HG03457 (cell line): ENCODE data around the gene RSRC1.
"Not testable (repeated sequence)": the region's sequence is repeated elsewhere in the genome, so short reads cannot be mapped to it uniquely, and the experiment has no call there.

Experiments
- ATAC-seq: cut with Tn5 transposase; IDR thresholded peaks from one replicate; pipeline ENCODE4 v1.9.1; 2021; ENCODE audit warnings: moderate number of reproducible peaks; ENCODE audit not compliant: unreplicated experiment

RSRC1 gene

GRCh38 chr3:158313338-158313927, 203.5 kb downstream of the RSRC1 start:
- no peak for ATAC-seq

DNA sequence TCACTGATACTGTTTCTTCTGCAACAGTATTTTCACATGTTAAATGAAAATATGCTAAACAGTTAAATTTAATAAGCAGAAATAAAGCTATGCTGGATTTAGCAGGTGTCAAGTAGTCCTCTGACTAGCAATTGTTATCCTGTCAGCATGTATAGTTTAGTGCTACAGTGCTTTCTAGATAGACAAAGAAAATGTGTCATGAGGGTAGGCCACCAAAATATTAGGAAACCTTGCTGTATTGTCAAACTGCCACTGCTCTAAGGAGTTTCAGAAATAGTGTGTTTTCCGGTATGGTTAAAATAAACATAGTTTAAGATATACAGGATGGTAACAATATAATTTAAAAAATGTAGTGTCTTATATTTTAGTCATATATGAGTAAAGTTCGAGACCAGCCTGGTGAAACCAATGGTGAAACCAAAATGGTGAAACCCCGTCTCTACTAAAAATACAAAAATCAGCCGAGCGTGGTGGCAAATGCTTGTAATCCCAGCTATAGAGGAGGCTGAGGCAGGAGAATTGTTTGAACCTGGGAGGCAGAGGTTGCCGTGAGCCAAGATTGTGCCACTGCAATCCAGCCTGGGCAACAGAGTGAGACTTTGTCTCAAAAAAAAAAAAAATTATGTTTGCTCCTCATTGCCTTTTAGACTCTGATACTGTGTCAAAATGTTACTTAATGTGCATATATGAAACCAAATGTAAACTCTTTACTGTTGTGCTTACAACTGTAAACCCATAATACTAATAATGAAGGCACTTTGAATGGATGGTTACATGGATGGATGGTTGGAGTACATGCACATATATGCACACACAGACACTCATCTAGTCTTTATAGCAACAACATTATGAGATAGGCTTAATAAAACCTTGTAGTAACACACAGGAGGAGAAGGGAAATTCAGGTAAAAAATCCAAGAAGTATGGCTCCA, 204.8 kb downstream of the RSRC1 start:
- peak; percentile 49 for ATAC-seq

GRCh38 chr3:158329696-158330441, 220.0 kb downstream of the RSRC1 start:
- not testable (repeated sequence) for ATAC-seq

- no peak for ATAC-seq
Measured at GRCh38 chr3:158330870-158331269, 221.0 kb downstream of the RSRC1 start.

- ATAC-seq: no peak
Measured at GRCh38 chr3:158333736-158334135, 223.8 kb downstream of the RSRC1 start.

DNA sequence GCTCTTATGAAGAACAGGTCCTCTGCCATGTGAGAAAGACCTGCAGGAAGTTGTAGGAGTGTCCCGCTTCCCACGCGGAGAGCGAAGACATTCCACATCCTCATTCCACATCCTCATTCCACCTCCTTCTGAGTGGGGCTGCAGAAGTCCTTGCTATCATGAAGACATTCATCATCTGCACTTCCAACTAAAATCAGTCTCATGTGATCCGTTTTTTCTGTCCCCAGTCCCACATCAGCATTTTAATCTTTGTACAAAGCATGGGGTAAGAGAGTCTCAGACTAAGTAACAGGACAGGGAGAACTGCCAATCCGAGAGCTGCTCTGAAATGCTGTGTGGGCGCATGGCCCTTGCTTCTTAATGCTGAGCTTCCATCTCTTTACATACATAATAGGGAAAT, 227.2 kb downstream of the RSRC1 start:
- no peak for ATAC-seq

DNA sequence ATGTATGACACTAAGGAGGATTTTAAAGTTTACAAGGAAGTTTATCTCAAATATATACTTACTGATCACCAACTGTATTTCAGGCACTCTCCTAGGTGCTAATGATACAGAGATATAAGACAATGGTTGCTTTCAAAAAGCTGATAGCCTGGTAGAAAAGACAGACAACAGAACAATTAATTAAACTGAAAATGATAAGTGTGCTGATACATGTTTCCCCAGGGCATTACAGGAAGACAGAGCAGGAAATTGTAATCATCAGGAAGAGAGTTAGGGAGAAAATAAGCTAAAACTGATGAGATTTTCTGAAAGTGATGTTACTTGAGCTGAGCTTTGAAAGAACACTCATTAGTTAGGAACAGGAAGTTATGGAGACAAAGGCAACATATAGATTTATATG, 229.7 kb downstream of the RSRC1 start:
- ATAC-seq: no peak

DNA sequence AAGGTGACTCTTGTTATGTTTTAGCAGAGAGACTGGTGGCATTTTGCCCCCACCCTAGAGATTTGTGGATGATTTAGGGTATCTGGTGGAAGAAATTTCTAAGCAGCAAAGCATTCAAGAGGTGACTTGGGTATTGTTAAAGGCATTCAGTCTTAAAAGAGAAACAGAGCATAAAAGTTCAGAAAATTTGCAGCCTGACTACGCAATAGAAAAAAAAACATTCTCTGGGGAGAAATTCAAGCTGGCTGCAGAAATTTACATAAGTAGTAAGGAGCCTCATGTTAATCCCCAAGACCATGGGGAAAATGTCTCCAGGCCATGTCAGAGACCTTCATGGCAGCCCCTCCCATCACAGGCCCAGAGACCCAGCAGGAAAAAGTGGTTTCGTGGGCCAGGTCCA, 231.1 kb downstream of the RSRC1 start:
- not testable (repeated sequence) for ATAC-seq

DNA sequence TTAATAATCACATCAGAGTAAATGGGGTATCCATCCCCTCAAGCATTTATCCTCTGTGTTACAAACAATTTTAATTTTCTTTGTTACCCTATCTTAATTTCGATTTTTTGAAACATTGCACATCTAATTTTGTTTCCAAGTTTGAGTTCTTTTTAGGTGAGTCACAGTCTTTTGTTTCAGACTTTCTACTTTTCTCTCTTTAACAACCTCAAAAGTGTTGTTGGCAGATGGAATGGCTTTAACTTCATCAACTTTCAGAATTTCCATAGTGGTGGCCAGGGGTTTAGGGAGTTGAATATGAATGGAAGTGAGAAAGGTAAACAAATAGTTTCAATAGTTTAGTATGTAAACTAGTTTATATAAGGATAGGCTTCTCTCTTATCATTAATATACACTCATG, 238.1 kb downstream of the RSRC1 start:
- no peak for ATAC-seq

DNA sequence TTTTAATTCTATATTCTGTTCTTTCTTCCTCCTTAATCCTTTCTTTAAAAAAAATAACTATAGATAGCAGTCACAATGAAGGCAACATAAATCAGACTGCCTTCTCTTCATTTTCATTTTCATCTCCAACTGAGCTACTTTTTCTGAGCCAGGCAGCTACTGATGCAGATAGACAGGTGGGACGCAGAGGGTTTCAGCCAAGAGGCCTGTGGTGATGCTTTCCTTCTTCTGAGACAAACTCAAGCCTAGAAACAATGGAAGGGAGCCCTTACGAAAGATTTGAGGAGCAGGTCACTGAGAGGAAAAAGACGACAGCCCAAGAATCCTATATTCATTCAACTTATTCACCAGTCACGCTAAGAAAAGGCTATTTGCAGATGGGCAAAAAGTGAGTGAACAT, 241.1 kb downstream of the RSRC1 start:
- ATAC-seq: no peak

- no peak for ATAC-seq
Measured at GRCh38 chr3:158352551-158352950, 242.7 kb downstream of the RSRC1 start.

- peak; percentile 45 for ATAC-seq
Measured at GRCh38 chr3:158354713-158355112, 244.8 kb downstream of the RSRC1 start.

DNA sequence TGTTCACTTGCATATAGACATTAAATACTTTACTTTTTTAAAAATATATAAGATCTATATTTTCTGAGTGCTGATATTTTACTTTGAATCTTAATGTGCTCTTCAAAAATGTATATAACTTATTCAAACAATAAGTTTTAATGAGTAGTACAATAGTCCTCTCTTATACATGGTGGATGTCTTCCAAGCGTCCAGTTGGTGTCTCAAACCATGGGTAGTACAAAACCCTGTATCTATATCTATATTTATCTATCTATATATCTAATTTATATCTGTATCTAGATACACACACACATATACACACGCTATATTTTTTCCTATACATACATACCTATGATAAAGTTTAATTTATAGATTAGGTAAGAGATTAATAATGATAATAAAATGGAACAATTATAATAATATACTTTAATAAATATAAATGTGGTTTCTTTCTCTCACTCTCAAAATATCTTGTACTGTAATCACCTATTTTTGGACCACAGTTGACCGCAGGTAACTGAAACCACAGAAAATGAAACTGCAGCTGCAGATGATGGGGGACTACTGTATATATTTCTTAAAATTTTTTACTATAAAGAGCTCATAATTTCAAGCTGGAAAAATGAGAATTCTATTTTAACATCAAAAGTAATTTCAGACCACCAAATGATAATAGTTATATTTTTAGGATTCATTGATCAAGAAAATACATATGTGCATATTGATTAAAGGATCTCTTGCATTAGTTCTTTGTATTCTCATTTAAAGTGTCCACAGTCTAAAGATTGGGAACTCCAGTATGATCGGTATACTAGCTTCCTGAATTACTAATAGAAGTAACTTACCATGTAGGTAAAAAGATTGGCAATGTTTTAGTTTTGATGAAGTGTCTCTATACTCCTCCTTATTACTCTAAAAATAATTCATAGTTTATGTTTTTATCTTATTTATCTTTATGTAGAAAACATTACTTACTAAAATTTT, 246.0 kb downstream of the RSRC1 start:
- peak; percentile 82 for ATAC-seq

DNA sequence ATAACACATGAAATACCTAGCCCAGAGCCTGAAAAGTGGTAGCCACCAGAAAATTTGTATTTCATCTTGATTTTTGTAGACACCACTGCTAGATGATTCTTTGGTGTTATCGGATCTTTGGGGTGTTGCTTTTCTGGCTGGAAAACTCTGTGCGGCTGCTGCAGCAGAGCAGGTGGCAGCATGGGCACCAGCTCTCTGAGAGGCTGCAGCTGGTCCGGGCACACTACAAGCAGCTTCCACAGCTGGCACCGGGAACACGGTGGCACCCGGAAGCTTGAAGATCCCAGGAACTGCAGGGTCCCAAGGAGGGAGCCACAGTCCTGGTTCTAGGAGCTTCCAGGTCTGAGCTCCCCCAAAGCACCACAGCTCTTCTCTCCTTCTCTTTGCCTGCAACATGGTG, 249.4 kb downstream of the RSRC1 start:
- no peak for ATAC-seq

DNA sequence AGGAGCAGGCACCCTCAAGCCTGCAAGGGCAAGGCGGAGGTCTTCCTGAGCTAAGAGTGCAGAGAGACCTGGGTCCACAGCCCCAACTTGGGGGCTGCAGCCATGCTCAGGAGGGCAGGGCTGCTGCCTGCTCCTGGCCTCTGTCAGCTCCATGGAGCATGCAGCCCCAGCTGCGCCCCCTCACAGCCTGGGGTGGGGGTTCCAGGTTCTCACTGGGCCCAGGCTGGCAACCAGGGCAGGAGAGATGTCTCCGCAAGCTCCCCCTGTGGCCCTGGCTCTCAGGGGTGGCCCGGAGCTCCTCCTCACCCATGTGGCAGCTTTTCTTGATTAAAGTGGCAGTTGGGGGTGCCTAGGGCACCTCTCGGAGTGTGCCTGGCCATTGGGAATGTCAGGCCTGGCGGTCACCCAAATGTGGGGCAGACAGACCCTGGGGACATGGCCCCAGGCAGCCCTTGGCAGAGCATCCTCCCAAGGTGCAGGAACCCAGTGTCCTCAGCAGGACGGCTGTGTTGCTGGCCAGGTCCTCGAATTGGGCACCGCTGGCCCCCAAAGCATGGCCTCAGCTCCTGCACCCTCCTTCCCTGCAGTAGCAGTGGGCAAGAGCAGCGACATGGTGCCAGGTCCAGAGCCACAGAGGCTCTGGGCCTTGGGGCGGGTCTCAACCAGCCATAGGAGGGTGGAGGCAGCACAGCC, 251.0 kb downstream of the RSRC1 start:
- no peak for ATAC-seq

DNA sequence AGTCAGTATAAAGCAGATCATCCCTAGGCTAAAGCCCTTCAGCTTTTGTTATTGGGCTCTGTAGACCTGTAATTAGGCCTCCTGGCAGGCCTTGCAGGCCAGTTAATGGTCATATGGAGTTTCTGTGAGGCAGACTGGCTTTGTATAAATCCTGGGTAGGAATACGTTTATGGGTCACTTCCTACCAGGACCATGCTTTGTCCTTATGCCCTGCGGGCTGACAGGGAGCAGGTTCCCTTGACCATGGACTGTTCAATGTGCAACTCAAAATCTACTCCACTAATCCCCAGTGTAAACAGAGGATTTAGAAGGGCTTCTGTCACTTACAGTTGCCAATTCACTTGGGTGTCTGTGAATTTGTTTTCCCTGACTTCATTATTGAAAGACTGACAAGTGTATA, 258.4 kb downstream of the RSRC1 start:
- no peak for ATAC-seq

DNA sequence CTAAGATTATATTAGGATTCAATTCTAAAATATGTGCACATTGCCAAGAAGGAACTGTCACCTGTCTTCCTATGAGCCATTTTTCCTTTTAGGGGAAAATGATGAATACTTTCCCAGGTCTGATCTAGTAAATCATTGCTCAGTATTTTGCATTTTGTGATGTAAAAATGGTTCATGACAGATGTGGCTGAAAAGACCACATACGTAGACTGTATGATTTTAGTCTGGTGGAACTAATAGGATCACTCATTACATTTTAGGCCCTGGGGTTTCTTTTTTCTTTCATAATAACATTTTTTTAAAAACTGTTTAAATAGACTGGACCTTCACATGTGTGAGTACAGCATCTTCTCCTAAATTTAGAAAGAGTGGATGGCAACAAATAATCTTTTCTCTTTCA, 259.4 kb downstream of the RSRC1 start:
- no peak for ATAC-seq

DNA sequence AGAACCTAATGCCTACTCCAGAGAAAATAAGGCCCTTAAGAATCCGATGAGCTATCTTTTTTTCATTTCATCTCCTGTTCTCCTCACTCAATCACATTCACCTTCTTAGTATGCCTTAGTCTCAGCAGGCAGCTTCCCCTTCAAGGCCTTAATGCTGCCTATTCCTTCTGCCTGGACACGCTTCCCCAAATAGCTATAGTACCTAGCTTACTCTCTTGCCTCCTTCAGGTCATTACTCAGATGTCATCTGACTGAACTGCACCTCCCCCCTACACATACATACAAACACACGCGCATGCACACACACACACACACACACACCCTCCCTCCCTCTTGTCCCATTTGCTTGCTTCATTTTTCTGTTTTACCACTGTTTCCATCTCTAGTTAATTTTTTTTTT, 269.6 kb downstream of the RSRC1 start:
- ATAC-seq: no peak

- ATAC-seq: no peak
Measured at GRCh38 chr3:158381262-158381868, 271.5 kb downstream of the RSRC1 start.

DNA sequence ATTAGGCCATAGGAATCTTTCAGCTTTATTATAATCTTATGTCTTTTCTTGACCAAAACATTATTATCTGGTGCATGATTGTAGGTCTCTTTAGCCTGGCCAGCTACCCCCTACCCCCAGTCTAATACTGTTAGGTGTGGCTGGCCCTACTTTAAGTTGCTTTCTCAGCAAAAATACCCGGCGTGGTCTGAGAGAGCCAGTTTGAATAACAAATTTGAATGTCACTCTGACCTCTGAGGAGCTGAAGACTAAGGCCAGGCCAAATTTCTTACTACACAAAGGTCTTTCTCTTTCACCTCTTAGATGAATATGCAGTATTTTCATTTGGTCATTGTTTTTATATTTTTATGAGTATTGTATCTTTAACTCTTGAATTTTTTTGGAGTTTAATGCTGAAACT, 272.6 kb downstream of the RSRC1 start:
- no peak for ATAC-seq
